Measurements from ENCODE around the gene KCNJ16.

KCNJ16 gene

GRCh38 chr17:70074956-70075355 lies at the start of gene KCNJ16:
KCNJ16 (plus strand) TSS chr17:70075225; CDS start chr17:70132088, 56,863 bp downstream.
- TF ChIP-seq ZFX (IDR thresholded peaks at IDR 0.05; ENCODE audit: borderline replicate concordance): no peak
- TF ChIP-seq CTCF (IDR thresholded peaks at IDR 0.05): no peak
- no peak within 1 kb of the TSS for H3K27ac ChIP-seq

GRCh38 chr17:70028397-70028796 lies 46.6 kb upstream of the KCNJ16 start:
- H3K27ac ChIP-seq: no peak overlapping the region
- TF ChIP-seq ZFX (IDR thresholded peaks at IDR 0.05; ENCODE audit: borderline replicate concordance) (no peak), CTCF (IDR thresholded peaks at IDR 0.05) (no peak)

GRCh38 chr17:70028978-70029767 lies 45.9 kb upstream of the KCNJ16 start:
- H3K27ac ChIP-seq: no peak overlapping the region
- TF ChIP-seq ZFX (IDR thresholded peaks at IDR 0.05; ENCODE audit: borderline replicate concordance): no peak
- TF ChIP-seq CTCF (IDR thresholded peaks at IDR 0.05): no peak

- no peak overlapping the region for H3K27ac ChIP-seq
- TF ChIP-seq ZFX (IDR thresholded peaks at IDR 0.05; ENCODE audit: borderline replicate concordance) (no peak), CTCF (IDR thresholded peaks at IDR 0.05) (no peak)
Measured at GRCh38 chr17:70030371-70030770, 44.7 kb upstream of the KCNJ16 start.

GRCh38 chr17:70031341-70031740 lies 43.7 kb upstream of the KCNJ16 start:
- no peak for TF ChIP-seq CTCF (IDR thresholded peaks at IDR 0.05)
- TF ChIP-seq ZFX (IDR thresholded peaks at IDR 0.05; ENCODE audit: borderline replicate concordance): no peak

GRCh38 chr17:70033165-70033564 lies 41.9 kb upstream of the KCNJ16 start:
- H3K27ac ChIP-seq: no peak overlapping the region
- TF ChIP-seq CTCF (IDR thresholded peaks at IDR 0.05) (no peak), ZFX (IDR thresholded peaks at IDR 0.05; ENCODE audit: borderline replicate concordance) (no peak)

More at GRCh38 chr17:70031341-70031740, 43.7 kb upstream of the KCNJ16 start:
- no peak overlapping the region for H3K27ac ChIP-seq

- no peak for TF ChIP-seq CTCF (IDR thresholded peaks at IDR 0.05)
- no peak for TF ChIP-seq ZFX (IDR thresholded peaks at IDR 0.05; ENCODE audit: borderline replicate concordance)
- no peak overlapping the region for H3K27ac ChIP-seq
Measured at GRCh38 chr17:70034158-70034557, 40.9 kb upstream of the KCNJ16 start.

All from 22Rv1 (cell line).